HCT116 (cell line): ENCODE measurements around the gene PRKACG. TPM values are rescaled to one million over a fixed set of nuclear protein-coding genes. Genes with fewer than 3 reads are reported as not detected.

ENCODE experiments used
- ATAC-seq: fragments of 200-7000 bp; cut with Tn5 transposase; 2 replicates; pipeline ENCODE4 v1.9.1; 2020; ENCODE audit warnings: mild to moderate bottlenecking, moderate library complexity
- BruUV-seq: library from RNA; stranded (reverse); fragments of 400-500 nt; replicated peaks from 2 replicates; lab custom pipeline; 2021; lab: Mats Ljungman, UMichigan
- CTCF ChIA-PET: fragments of 300-600 bp; sonication (Branson Sonifier 250); formaldehyde crosslinking; loops from one replicate; lab custom pipeline; 2021; ENCODE audit warnings: antibody characterized with exemption; lab: Charles Lee
- POLR2A ChIA-PET: fragments of 300-600, 350-600 bp; sonication (Branson Sonifier 250); formaldehyde crosslinking; loops from one replicate; lab custom pipeline; 2021; ENCODE audit warnings: antibody characterized with exemption; lab: Charles Lee
- RAD21 ChIA-PET, 2 experiments: fragments of 300-600 bp; sonication (Branson Sonifier 250); formaldehyde crosslinking; loops; one replicate each; lab custom pipeline; 2023; ENCODE audit warnings: low total read pairs in 2 of 2; ENCODE audit not compliant: uncharacterized antibody in 2 of 2, unreplicated experiment in 2 of 2, low non-redundant PET in 1 of 2; lab: Charles Lee
- DNase-seq: peaks from one replicate; pipeline ENCODE4 v3.0.0-alpha.2; 2010; ENCODE audit warnings: low read depth, low spot score
- H2AFZ ChIP-seq: fragments of 200-600 bp; shearing (Covaris generic), sonication (generic); 2 replicates; pipeline ENCODE4 v1.6.1; 2017; ENCODE audit warnings: low read depth, mixed run types, mixed read lengths, antibody characterized with exemption, low read length; ENCODE audit not compliant: poor library complexity, severe bottlenecking
- H3K27ac ChIP-seq: 2 replicates; pipeline ENCODE4 v1.5.1; 2012; ENCODE audit warnings: low read depth, low read length
- H3K27me3 ChIP-seq: fragments of 200-600 bp; sonication (generic); 2 replicates; pipeline ENCODE4 v1.6.1; 2016; ENCODE audit warnings: mixed run types, low read length, mixed read lengths; ENCODE audit not compliant: insufficient read depth
- H3K36me3 ChIP-seq, 2 experiments: fragments of 200-500 bp in 1 of 2; fragments of 200-600 bp in 1 of 2; sonication (Bioruptor generic) in 1 of 2; sonication (generic) in 1 of 2; 2 replicates each; pipeline versions ENCODE4 v1.5.1 to v1.6.1; 2014 to 2016; ENCODE audit warnings: low read length in 2 of 2, inconsistent platforms in 1 of 2, mixed read lengths in 1 of 2, mixed run types in 1 of 2; ENCODE audit not compliant: insufficient read depth in 2 of 2, control insufficient read depth in 1 of 2
- H3K4me1 ChIP-seq, 2 experiments: fragments of 200-600 bp in 1 of 2; sonication (generic) in 1 of 2; 2 replicates each; pipeline versions ENCODE4 v1.5.1 to v1.6.1; 2012 to 2017; ENCODE audit warnings: low read length in 2 of 2, inconsistent platforms in 1 of 2, mild to moderate bottlenecking in 1 of 2, mixed read lengths in 1 of 2, mixed run types in 1 of 2, moderate library complexity in 1 of 2; ENCODE audit not compliant: insufficient read depth in 2 of 2, control insufficient read depth in 1 of 2
- H3K4me2 ChIP-seq: fragments of 200-600 bp; sonication (generic); 2 replicates; pipeline ENCODE4 v1.6.1; 2017; ENCODE audit warnings: mixed run types, low read length, mixed read lengths
- H3K4me3 ChIP-seq, 2 experiments: fragments of 200-600 bp in 1 of 2; sonication (generic) in 1 of 2; replicated peaks in 1 of 2; 2 replicates each; pipeline ENCODE4 v1.5.1; 2011 to 2016; ENCODE audit warnings: low read length in 2 of 2, control low read depth in 1 of 2, low read depth in 1 of 2, mild to moderate bottlenecking in 1 of 2, mixed read lengths in 1 of 2, mixed run types in 1 of 2
- H3K79me2 ChIP-seq: fragments of 200-600 bp; sonication (generic); 2 replicates; pipeline ENCODE4 v1.6.1; 2017; ENCODE audit warnings: mild to moderate bottlenecking, mixed run types, low read length, moderate library complexity, mixed read lengths; ENCODE audit not compliant: insufficient read depth
- H3K9ac ChIP-seq: fragments of 200-600 bp; sonication (generic); 2 replicates; pipeline ENCODE4 v1.6.1; 2016; ENCODE audit warnings: low read length, mixed read lengths
- H3K9me2 ChIP-seq: fragments of 200-600 bp; sonication (generic), shearing (Covaris generic); 2 replicates; pipeline ENCODE4 v1.6.1; 2017; ENCODE audit warnings: mixed run types, mild to moderate bottlenecking, moderate library complexity; ENCODE audit not compliant: insufficient read depth
- H3K9me3 ChIP-seq, 2 experiments: fragments of 200-500 bp in 1 of 2; fragments of 200-600 bp in 1 of 2; sonication (Bioruptor generic) in 1 of 2; sonication (generic) in 1 of 2; 2 replicates each; pipeline ENCODE4 v1.6.1; 2014 to 2017; ENCODE audit warnings: low read length in 2 of 2, mixed read lengths in 2 of 2, inconsistent platforms in 1 of 2, low read depth in 1 of 2, mild to moderate bottlenecking in 1 of 2, mixed run types in 1 of 2, moderate library complexity in 1 of 2; ENCODE audit not compliant: control insufficient read depth in 1 of 2, insufficient read depth in 1 of 2
- H4K20me1 ChIP-seq: fragments of 200-600 bp; sonication (generic), shearing (Covaris generic); 2 replicates; pipeline ENCODE4 v1.6.1; 2017; ENCODE audit warnings: mixed run types, mild to moderate bottlenecking, moderate library complexity; ENCODE audit not compliant: insufficient read depth
- CBX3 ChIP-seq: IDR thresholded peaks from 2 replicates; pipeline ENCODE4 v1.6.1; 2012; ENCODE audit warnings: low read depth
- FOSL1 ChIP-seq: IDR thresholded peaks from 2 replicates; pipeline ENCODE4 v1.6.1; 2012; ENCODE audit warnings: low read depth
- MAX ChIP-seq: IDR thresholded peaks from 2 replicates; pipeline ENCODE4 v1.6.1; 2012
- SIN3A ChIP-seq: IDR thresholded peaks from 2 replicates; pipeline ENCODE4 v1.6.1; 2012; ENCODE audit warnings: low read depth
- ZFX ChIP-seq: fragments of 450-650 bp; IDR thresholded peaks from 2 replicates; pipeline ENCODE4 v1.6.1; 2017
- ZNF274 ChIP-seq: fragments of 200-500 bp; sonication (Bioruptor generic); IDR thresholded peaks from 2 replicates; pipeline ENCODE4 v1.6.1; 2014; ENCODE audit warnings: mild to moderate bottlenecking, low read depth, low read length, inconsistent platforms
- intact Hi-C: fragments of 100-400 bp; cut with micrococcal nuclease; formaldehyde crosslinking; loops from 2 replicates; pipeline ENCODE4 v1.10.0; 2022
- total RNA-seq: library from RNA; stranded (reverse); gene quantifications from one replicate; pipeline ENCODE4 v1.2.1, GENCODE V29; 2021; ENCODE audit not compliant: unreplicated experiment

PRKACG gene
- total RNA-seq, 1 experiment from 2014 or later = not detected

DNA sequence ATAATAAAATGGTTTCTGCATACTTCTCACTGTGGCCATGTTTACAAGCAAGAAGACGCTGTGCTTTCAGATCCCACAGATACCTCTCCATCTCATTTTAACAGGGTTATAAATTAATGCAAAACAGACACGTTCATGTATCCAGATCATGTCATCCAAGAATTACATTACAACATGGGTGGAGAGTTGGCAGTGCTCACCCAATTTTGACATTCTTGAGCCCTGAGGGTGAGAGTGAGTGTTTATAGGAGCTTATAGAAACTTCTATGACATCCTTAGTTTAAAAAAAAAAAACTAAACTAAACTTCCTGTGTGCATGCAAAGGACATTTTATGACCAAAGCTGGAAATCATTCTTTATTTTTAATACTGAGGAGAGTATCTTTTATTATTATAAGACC, 9.1 kb downstream of the PRKACG start:
- Histone ChIP-seq H3K4me3 (no peak overlapping the region), H3K27me3 (peaks cover 7% of the 10 kb centered on the region; the same call in 1 of the 2 replicates), H3K36me3 (no peaks in the 10 kb centered on the region), H3K9ac (no peak overlapping the region), H2AFZ (no peak overlapping the region), H3K27ac (no peak overlapping the region), H3K9me2 (no peaks in the 10 kb centered on the region), H3K79me2 (no peaks in the 10 kb centered on the region), H3K4me1 (no peaks in the 10 kb centered on the region), H3K4me2 (no peak overlapping the region)
- CTCF ChIA-PET = no interaction called here
- no peak for ATAC-seq
- intact Hi-C loops = no loop called here
- RAD21 ChIA-PET = no interaction called here
- BruUV-seq = no TSS peak
- TF ChIP-seq SIN3A = no peak
- TF ChIP-seq MAX = no peak
- TF ChIP-seq ZNF274 = no peak
- TF ChIP-seq, all 23 proteins: peak for 0
- POLR2A ChIA-PET = no interaction called here
- DNase-seq = no peak
- no peaks in the 10 kb centered on the region for H4K20me1 ChIP-seq
- no peaks in the 10 kb centered on the region for H3K9me3 ChIP-seq

DNA sequence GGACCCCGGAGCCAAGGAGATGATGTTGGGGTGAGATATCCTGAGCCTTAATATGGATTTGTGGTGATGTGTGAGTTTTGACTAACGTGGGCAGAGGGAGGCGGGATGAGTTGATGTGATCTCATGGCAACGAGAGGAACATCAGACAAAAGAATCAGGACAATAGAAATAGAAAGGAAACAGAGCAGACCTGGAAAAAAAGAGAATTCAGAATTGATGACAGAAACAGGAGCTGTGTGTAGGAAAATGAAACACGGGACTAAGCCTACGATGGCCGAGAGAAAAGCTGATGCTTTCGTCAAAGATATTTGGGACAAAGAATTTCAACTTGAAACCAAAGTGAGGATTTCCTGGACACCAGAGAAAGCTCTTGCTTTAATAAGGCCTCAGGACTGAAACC, 10.9 kb downstream of the PRKACG start:
- no peak overlapping the region for H2AFZ ChIP-seq
- no peaks in the 10 kb centered on the region for H3K4me1 ChIP-seq
- H4K20me1 ChIP-seq = no peaks in the 10 kb centered on the region
- TF ChIP-seq FOSL1 (no peak), ZFX (no peak), CBX3 (no peak)
- CTCF ChIA-PET = no interaction called here
- H3K9me3 ChIP-seq = no peaks in the 10 kb centered on the region
- H3K9ac ChIP-seq = no peak overlapping the region
- H3K9me2 ChIP-seq = no peaks in the 10 kb centered on the region
- H3K79me2 ChIP-seq = no peaks in the 10 kb centered on the region
- POLR2A ChIA-PET = no interaction called here
- BruUV-seq = no TSS peak
- H3K27me3 ChIP-seq = peaks cover 2% of the 10 kb centered on the region; the same call in 1 of the 2 replicates
- no peak overlapping the region for H3K4me3 ChIP-seq
- intact Hi-C loops = no loop called here
- DNase-seq (no peak), ATAC-seq (no peak)
- no peaks in the 10 kb centered on the region for H3K36me3 ChIP-seq
- no peak overlapping the region for H3K4me2 ChIP-seq
- RAD21 ChIA-PET = no interaction called here
- H3K27ac ChIP-seq = no peak overlapping the region
